Breast epithelium (tissue), 3 donors: Measurements from ENCODE around the gene PPIAL4G.
"Not testable (repeated sequence)": the region's sequence is repeated elsewhere in the genome, so short reads cannot be mapped to it uniquely, and the experiment has no call there.

Source experiments
- CTCF ChIP-seq, 3 donors: fragments of 450-650 bp; IDR thresholded peaks; one replicate each; pipeline ENCODE4 v1.5.1; 2016 to 2017; ENCODE audit warnings: antibody characterized with exemption in 3 of 3, mild to moderate bottlenecking in 3 of 3, moderate library complexity in 3 of 3
- POLR2A ChIP-seq: fragments of 450-650 bp; IDR thresholded peaks from one replicate; pipeline ENCODE4 v1.6.1; 2016; ENCODE audit warnings: antibody characterized with exemption, mild to moderate bottlenecking, moderate library complexity
- POLR2AphosphoS5 ChIP-seq, 3 donors: sonication (generic); formaldehyde crosslinking; IDR thresholded peaks; one replicate each; pipeline ENCODE4 v1.6.1; 2017; ENCODE audit warnings: antibody characterized with exemption in 3 of 3

- not testable (repeated sequence) for TF ChIP-seq CTCF (IDR thresholded peaks at IDR 0.05); POLR2A
- TF ChIP-seq POLR2AphosphoS5 (IDR thresholded peaks at IDR 0.05) = peak in 1 of 3 donors; percentile 19
Measured at GRCh38 chr1:148529101-148529567, 46.0 kb upstream of the PPIAL4G start.
